ENCODE data around the gene PFN3.
"Not testable (repeated sequence)": the region's sequence is repeated elsewhere in the genome, so short reads cannot be mapped to it uniquely, and the experiment has no call there.

- TF ChIP-seq CTCF, POLR2A (IDR thresholded peaks at IDR 0.05): not testable (repeated sequence)
Observed at GRCh38 chr5:177360740-177361139, 39.7 kb downstream of the PFN3 start.

Measured in adrenal gland (tissue), 5 donors.